ENCODE results near the gene MED13L.

- no peak for TF ChIP-seq POLR2A (IDR thresholded peaks at IDR 0.05)
- no peak for TF ChIP-seq CTCF (IDR thresholded peaks at IDR 0.05)
- TF ChIP-seq POLR2AphosphoS5 (IDR thresholded peaks at IDR 0.05), result no peak
Observed at GRCh38 chr12:116216022-116216756, 61.3 kb downstream of the MED13L start.

All from breast epithelium (tissue), 3 donors.